Esophagus muscularis mucosa (tissue), 4 donors: Measurements from ENCODE around the gene ANKRD40CL. TPM values are rescaled to one million over a fixed set of nuclear protein-coding genes. Genes with fewer than 3 reads are reported as not detected.
"Not testable (repeated sequence)": the region's sequence is repeated elsewhere in the genome, so short reads cannot be mapped to it uniquely, and the experiment has no call there.

Experiments
- DNase-seq: peaks from one replicate; pipeline ENCODE4 v3.0.0-alpha.2; 2017; ENCODE audit errors: extremely low spot score
- H3K27ac ChIP-seq, 4 donors: fragments of 200-600 bp; sonication (generic); replicated peaks in 1 of 4; 1 replicate in 3 of 4; 2 replicates in 1 of 4; pipeline ENCODE4 v1.5.1; 2016 to 2019; ENCODE audit warnings: mild to moderate bottlenecking in 1 of 4
- H3K27me3 ChIP-seq, 4 donors: fragments of 200-600 bp; sonication (generic); one replicate each; pipeline versions ENCODE4 v1.5.1 to v1.6.0; 2016 to 2019
- H3K36me3 ChIP-seq, 4 donors: fragments of 200-600 bp; sonication (generic); one replicate each; pipeline ENCODE4 v1.5.1; 2016 to 2019
- H3K4me1 ChIP-seq, 4 donors: fragments of 200-600 bp; sonication (generic); one replicate each; pipeline ENCODE4 v1.5.1; 2016 to 2019
- H3K4me3 ChIP-seq, 4 donors: fragments of 200-600 bp; sonication (generic); 1 replicate in 2 of 4; 2 replicates in 2 of 4; pipeline ENCODE4 v1.5.1; 2016 to 2019; ENCODE audit warnings: mild to moderate bottlenecking in 4 of 4, moderate library complexity in 1 of 4
- H3K9me3 ChIP-seq, 4 donors: fragments of 200-600 bp; sonication (generic); 1 replicate in 3 of 4; 2 replicates in 1 of 4; pipeline ENCODE4 v1.5.1; 2016 to 2019
- EP300 ChIP-seq: sonication (generic); formaldehyde crosslinking; IDR thresholded peaks from one replicate; pipeline ENCODE4 v1.6.1; 2017; ENCODE audit warnings: antibody characterized with exemption
- POLR2A ChIP-seq: fragments of 450-650 bp; IDR thresholded peaks from one replicate; pipeline ENCODE4 v1.6.1; 2017; ENCODE audit warnings: antibody characterized with exemption, moderate library complexity, mild to moderate bottlenecking, low read depth
- POLR2AphosphoS5 ChIP-seq, 2 donors: sonication (generic); formaldehyde crosslinking; IDR thresholded peaks; one replicate each; pipeline ENCODE4 v1.6.1; 2017; ENCODE audit warnings: antibody characterized with exemption in 2 of 2
- whole genome bisulfite sequencing: methylation state at CpG from one replicate; pipeline ENCODE4 v1.1.5; 2018; 5-methylcytosine and 5-hydroxymethylcytosine counted together
- intact Hi-C: fragments of 100-400 bp; cut with DNase I; formaldehyde crosslinking; loops from one replicate; pipeline ENCODE4 v1.15.1; 2023
- total RNA-seq, 4 donors: library from RNA; depleted of rRNA; stranded (reverse); fragments of >200 nt; gene quantifications; one replicate each; pipeline versions ENCODE4 v1.1.0 to v1.2.1, GENCODE V29; 2016
- TF ChIP-seq, protein P1 (sequence below), 3 experiments: fragments of 200-600 bp in 2 of 3; fragments of 450-650 bp in 1 of 3; sonication (generic) in 2 of 3; IDR thresholded peaks; one replicate each; pipeline ENCODE4 v1.5.1; 2017 to 2019; ENCODE audit warnings: antibody characterized with exemption in 3 of 3, mild to moderate bottlenecking in 2 of 3, moderate library complexity in 1 of 3

Gene ANKRD40CL
- total RNA-seq, 4 donors from 2014 or later = 0.11 TPM; not detected in 3

DNA sequence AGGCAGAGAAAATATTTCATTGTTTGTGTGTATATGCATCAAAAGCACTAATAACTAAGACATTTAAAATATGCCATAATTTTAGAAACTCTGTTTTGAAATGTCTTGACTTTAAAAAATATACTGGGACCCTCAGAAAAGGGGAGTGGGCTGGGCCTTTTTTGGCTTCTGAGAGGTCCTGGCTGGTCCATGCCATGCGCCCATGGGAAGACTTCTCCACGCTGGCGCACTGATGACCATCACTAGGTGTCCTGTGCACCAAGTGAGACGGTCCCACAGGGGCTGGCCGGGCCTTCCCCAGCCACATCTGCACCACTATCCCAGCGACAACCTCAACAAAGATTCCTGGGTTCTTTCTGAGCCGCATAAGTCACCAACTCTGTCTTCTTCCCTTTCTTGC, 41.1 kb upstream of the ANKRD40CL start:
- intact Hi-C loops = no loop called here
- H3K36me3 ChIP-seq = no peaks in the 10 kb centered on the region
- H3K27me3 ChIP-seq = no peaks in the 10 kb centered on the region
- no peak for TF ChIP-seq EP300
- no peak for TF ChIP-seq POLR2A
- TF ChIP-seq POLR2AphosphoS5 (IDR thresholded peaks at IDR 0.05) = no peak
- TF ChIP-seq, protein P1, sequence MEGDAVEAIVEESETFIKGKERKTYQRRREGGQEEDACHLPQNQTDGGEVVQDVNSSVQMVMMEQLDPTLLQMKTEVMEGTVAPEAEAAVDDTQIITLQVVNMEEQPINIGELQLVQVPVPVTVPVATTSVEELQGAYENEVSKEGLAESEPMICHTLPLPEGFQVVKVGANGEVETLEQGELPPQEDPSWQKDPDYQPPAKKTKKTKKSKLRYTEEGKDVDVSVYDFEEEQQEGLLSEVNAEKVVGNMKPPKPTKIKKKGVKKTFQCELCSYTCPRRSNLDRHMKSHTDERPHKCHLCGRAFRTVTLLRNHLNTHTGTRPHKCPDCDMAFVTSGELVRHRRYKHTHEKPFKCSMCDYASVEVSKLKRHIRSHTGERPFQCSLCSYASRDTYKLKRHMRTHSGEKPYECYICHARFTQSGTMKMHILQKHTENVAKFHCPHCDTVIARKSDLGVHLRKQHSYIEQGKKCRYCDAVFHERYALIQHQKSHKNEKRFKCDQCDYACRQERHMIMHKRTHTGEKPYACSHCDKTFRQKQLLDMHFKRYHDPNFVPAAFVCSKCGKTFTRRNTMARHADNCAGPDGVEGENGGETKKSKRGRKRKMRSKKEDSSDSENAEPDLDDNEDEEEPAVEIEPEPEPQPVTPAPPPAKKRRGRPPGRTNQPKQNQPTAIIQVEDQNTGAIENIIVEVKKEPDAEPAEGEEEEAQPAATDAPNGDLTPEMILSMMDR (IDR thresholded peaks at IDR 0.05) = no peak
- DNase-seq = no peak
- no peak overlapping the region for H3K27ac ChIP-seq
- H3K4me1 ChIP-seq = peaks cover 0 to 9% (median 0%) of the 10 kb centered on the region in 4 donors
- no peak overlapping the region for H3K4me3 ChIP-seq
- 96% methylated on average over 7 of the region's 7 CpGs for WGBS
- H3K9me3 ChIP-seq = no peaks in the 10 kb centered on the region

DNA sequence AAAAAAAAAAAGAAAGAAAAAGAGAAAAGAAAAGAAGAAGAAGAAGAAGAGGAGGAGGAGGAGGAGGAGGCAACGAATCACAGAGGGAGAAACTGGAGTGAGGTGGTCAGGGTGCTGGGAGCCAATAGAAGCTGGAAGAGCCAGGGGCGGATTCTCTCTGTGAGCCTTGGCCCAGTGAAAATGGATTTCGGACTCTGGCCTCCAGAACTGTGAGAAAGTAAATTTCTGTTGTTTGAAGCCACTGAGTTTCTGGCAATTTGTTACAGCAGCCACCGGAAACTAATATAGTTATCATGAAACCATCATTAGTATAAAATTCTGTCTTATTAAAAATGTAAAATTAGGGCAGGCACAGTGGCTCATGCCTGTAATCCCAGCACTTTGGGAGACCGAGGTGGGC, 40.4 kb upstream of the ANKRD40CL start:
- DNase-seq = no peak
- Histone ChIP-seq H3K27ac (no peak overlapping the region), H3K9me3 (no peaks in the 10 kb centered on the region), H3K36me3 (no peaks in the 10 kb centered on the region), H3K4me1 (peaks cover 0 to 9% (median 0%) of the 10 kb centered on the region in 4 donors), H3K27me3 (no peaks in the 10 kb centered on the region), H3K4me3 (no peak overlapping the region)
- intact Hi-C loops = no loop called here
- TF ChIP-seq, protein P1 (IDR thresholded peaks at IDR 0.05) = no peak
- TF ChIP-seq EP300 (no peak), POLR2AphosphoS5 (IDR thresholded peaks at IDR 0.05) (no peak), POLR2A (no peak)
- 77% methylated on average over 5 of the region's 5 CpGs for WGBS

DNA sequence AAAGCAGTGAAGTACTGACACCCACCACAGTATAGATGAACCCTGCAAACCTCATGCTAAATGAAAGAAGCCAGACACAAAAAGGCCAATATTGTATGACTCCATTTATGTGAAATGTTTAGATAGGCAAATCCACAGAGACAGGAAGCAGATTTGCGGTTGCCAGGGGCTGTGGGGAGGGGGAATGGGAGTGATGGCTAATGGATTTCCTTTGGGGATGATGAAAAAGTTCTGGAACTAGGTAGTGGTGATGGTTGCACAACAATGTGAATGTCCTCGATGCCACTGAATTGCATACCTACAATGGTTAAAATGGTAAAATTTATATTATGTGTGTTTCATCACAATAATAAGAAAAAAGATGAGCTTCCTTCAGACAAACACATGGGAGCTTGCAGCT, 39.7 kb upstream of the ANKRD40CL start:
- Histone ChIP-seq H3K9me3 (no peaks in the 10 kb centered on the region), H3K27ac (no peak overlapping the region), H3K4me1 (peaks cover 0 to 9% (median 0%) of the 10 kb centered on the region in 4 donors), H3K4me3 (no peak overlapping the region), H3K27me3 (no peaks in the 10 kb centered on the region), H3K36me3 (no peaks in the 10 kb centered on the region)
- TF ChIP-seq EP300 (no peak), POLR2A (no peak), POLR2AphosphoS5 (IDR thresholded peaks at IDR 0.05) (no peak)
- TF ChIP-seq, protein P1 (IDR thresholded peaks at IDR 0.05) = no peak
- 75% methylated on average over 2 of the region's 2 CpGs for WGBS
- DNase-seq = no peak
- intact Hi-C loops = no loop called here

DNA sequence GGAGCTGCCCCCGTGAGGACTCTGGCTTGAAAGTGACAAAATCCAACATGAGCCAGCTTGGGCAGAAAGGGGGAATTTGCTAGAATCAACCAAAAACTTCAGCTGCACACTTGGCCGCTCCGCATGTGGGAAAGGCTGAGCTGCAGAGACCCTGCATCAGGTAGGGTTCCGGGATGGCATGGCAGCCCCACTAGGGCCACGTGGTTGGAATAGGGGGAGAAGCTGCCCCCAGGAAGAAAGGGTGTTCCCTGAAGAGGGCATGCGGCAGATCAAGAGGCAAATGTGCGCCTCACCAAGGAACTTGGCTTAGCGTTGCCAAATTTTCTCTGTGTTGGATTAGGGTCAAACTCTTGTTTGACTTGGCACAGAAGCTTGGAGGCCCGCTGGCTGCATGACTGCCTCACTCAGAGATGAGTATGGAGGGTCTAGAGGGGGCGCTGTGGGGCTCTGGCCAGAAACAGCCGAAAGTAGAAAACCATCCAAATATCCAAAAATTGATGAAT, 38.9 kb upstream of the ANKRD40CL start:
- Histone ChIP-seq H3K27ac (no peak overlapping the region), H3K36me3 (no peaks in the 10 kb centered on the region), H3K4me3 (no peak overlapping the region), H3K27me3 (no peaks in the 10 kb centered on the region), H3K9me3 (no peaks in the 10 kb centered on the region), H3K4me1 (peaks cover 0 to 9% (median 0%) of the 10 kb centered on the region in 4 donors)
- TF ChIP-seq POLR2AphosphoS5 (IDR thresholded peaks at IDR 0.05) (no peak), EP300 (no peak), POLR2A (no peak)
- TF ChIP-seq, protein P1 (IDR thresholded peaks at IDR 0.05) = no peak
- DNase-seq = no peak
- intact Hi-C loops = no loop called here
- WGBS = 66% methylated on average over 10 of the region's 11 CpGs

DNA sequence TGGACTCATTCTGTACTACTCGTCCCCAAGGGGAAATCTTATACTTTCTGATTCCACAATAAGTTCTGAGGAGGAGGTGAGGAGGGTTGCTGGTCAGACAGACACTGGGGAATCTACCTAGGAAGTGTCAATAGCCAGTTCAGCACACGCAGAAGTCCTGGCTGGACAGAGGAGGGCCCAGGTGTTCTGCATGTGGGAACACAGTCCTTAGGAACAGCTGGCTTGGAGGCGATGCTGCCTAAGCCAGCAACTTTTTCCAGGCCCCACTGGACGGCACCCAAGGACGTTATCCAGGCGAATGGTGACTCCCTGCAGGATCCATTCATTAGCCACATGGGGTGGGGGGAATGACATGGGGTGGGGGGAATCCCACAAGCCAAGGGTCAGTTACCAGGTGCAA, 38.2 kb upstream of the ANKRD40CL start:
- Histone ChIP-seq H3K9me3 (no peaks in the 10 kb centered on the region), H3K4me3 (no peak overlapping the region), H3K36me3 (no peaks in the 10 kb centered on the region), H3K27me3 (no peaks in the 10 kb centered on the region), H3K27ac (no peak overlapping the region), H3K4me1 (peaks cover 0 to 9% (median 0%) of the 10 kb centered on the region in 4 donors)
- TF ChIP-seq, protein P1 (IDR thresholded peaks at IDR 0.05) = no peak
- TF ChIP-seq POLR2AphosphoS5 (IDR thresholded peaks at IDR 0.05) (no peak), POLR2A (no peak), EP300 (no peak)
- intact Hi-C loops = no loop called here
- 85% methylated on average over 3 of the region's 6 CpGs for WGBS
- no peak for DNase-seq

DNA sequence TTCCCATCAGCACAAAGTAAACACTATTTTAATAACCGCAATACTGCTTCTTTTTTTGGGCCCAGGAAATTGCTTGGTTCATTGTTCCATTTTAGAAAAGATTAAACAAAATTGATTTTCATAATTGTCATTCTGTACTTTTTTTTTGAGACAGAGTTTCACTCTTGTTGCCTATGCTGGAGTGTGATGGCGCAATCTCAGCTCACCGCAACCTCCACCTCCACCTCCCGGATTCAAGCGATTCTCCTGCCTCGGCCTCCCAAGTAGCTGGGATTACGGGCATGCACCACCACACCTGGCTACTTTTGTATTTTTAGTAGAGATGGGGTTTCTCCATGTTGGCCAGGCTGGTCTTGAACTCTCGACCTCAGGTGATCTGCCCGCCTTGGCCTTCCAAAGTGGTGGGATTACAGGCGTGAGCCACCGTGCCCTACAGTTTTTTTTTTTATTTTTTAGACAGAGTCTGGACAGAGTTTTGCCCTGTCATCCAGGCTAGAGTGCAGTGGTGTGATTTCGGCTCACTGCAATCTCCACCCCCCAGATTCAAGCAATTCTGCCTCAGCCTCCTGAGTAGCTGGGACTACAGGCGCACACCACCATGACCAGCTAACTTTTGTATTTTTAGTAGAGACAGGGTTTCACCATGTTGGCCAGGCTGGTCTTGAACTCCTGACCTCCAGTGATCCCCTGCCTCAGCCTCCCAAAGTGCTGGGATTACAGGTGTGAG, 37.6 kb upstream of the ANKRD40CL start:
- H3K36me3 ChIP-seq, H3K27ac ChIP-seq, intact Hi-C loops, H3K27me3 ChIP-seq, H3K4me1 ChIP-seq, H3K4me3 ChIP-seq, DNase-seq, H3K9me3 ChIP-seq: not testable (repeated sequence)
- 97% methylated on average over 13 of the region's 13 CpGs for WGBS
